ENCODE results near the gene SLC22A6.
"Not testable (repeated sequence)": the region's sequence is repeated elsewhere in the genome, so short reads cannot be mapped to it uniquely, and the experiment has no call there.

The SLC22A6 gene

GRCh38 chr11:62985041-62985750 is 429 bp upstream of the SLC22A6 start:
- no peak for DNase-seq (ENCODE audit: low read depth)

GRCh38 chr11:62983536-62984199 is 1.1 kb downstream of the SLC22A6 start:
- no peak for DNase-seq (ENCODE audit: low read depth)

GRCh38 chr11:62981743-62982142 is 3.0 kb downstream of the SLC22A6 start:
- DNase-seq (ENCODE audit: low read depth) = no peak

DNA sequence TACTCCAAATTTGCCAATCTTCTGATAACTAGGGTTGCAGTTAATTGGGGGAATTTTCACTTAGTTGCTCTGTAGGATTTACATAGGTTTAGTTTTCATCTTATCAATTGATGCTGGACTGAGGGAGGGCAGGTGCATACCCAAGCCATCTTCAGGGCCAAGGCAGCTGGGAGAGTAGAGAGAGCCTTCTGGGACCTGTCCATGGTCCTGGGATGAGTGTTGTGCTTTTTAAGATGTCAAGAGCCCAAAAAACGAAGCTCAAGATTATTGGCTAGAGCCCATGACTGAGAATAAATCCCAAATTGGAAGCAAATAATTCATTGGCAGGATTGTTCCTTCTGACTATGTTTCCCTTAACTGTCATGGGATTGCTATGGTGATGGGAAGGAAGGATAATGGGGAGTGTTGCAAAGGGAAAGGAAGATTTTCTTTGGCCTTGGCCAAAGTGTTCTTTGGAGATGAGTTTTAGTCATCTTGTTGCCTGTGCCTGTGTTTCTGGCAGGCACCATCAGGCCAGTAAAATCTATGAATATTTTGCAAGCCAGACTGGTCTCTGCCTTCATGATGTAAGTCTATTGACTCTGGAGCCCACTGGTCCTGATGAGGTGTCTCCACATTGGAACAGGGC is 4.5 kb downstream of the SLC22A6 start:
- no peak for DNase-seq (ENCODE audit: low read depth)

- no peak for DNase-seq (ENCODE audit: low read depth)
These were observed 8.7 kb downstream of the SLC22A6 start for GRCh38 chr11:62976109-62976508.

DNA sequence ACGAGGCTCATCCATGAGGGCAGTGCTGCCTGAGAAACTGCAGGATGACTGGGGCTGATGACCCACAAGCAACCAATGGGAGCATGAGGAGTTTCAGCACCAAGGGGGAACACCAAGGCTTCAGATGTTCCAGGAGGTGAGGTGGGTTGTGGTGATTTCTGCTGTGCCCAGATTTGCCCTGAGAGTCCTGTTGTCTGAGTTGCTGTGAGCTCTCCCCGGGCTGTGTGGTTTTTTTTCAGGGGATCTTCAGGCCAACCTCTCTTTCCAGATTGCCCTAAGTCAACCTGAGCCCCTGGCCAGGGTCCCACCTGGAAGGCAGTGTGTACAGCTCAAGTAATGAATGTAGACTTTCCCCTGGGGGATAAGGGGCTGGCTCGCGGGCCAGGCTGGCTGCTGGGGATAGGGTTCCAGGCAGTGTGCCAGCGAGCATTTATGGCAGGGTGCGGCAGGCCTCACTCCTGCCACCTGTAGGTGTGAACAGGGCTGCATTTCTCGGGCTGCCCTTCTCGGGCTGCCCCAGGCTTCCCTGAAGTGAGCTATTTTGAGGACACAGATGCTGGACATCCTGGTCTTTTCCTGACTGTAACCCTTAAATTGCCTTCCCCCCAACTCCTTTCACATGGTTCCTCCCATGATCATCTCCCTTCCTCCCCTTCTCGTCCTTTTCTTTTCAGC is 9.8 kb downstream of the SLC22A6 start:
- no peak for DNase-seq (ENCODE audit: low read depth)

GRCh38 chr11:62965574-62965973 is 19.2 kb downstream of the SLC22A6 start:
- DNase-seq (ENCODE audit: low read depth) = no peak

DNA sequence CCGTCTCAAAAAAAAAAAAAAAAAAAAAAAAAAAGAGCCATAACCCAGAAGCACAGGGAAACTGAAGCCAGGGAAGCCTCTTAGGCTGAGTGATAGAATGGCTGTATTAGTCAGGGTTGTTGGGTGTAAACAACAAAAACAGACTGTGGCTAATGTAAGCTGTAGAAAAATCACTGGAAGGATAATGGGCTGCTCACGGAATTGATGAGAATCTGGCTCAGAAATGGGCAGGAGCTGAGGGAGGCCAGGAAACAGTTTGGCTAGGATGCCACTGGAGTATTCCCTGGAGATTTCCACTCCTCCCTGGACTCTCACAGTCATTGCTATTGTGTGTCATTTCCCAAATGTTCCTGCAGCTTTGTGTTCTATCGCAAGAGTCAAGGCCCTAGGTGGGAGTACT is 22.4 kb downstream of the SLC22A6 start:
- DNase-seq (ENCODE audit: low read depth) = no peak

GRCh38 chr11:62961017-62961570 is 23.7 kb downstream of the SLC22A6 start:
- DNase-seq (ENCODE audit: low read depth) = no peak

DNA sequence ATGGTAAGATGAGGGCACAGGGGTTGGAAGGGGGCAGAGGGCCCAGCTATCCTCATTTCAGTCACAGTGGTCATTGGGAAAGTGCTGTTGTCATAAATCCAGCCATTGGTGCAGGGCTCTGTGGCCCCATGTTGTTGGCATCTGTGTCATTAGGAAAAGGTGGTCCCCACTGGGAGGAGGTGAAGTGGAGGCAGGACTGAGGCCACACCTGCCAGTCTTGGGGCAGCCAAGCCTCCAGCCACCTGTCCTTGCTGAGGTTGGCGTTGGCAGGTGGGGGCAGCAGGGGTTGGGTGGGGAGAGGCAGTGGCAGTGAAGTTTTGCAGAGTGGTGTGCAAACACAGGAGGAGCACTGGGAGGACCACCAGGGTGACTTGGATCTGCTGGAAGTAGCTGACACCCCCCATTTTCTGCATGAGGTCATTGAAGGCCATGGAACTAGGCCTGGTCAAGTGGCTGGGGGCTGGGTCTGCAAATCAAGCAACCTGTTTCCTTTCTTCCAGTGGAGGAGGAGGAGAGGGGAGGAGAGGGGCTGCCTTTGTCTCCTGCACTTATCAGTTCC is 25.3 kb downstream of the SLC22A6 start:
- no peak for DNase-seq (ENCODE audit: low read depth)

- no peak for DNase-seq (ENCODE audit: low read depth)
These were observed 26.0 kb downstream of the SLC22A6 start for GRCh38 chr11:62958547-62959421.

DNA sequence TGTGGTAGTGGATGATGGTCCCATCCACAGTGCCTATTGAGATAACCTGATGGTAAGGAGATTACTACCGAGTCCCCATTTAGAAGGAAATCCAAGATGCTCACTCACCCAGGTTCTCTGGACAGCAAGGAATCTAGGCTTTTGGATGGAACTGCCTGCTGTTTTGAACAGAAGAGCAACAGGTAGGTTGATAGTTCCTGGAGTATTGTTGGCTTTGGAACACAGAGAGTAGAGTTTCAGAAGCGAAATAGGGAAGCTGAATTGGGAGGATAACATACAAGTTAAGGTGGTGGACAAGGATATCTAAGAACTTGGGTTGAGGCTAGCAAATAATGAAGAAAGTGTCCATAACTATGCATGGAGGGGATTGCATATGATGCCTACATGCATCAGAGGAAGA is 27.6 kb downstream of the SLC22A6 start:
- no peak for DNase-seq (ENCODE audit: low read depth)

DNA sequence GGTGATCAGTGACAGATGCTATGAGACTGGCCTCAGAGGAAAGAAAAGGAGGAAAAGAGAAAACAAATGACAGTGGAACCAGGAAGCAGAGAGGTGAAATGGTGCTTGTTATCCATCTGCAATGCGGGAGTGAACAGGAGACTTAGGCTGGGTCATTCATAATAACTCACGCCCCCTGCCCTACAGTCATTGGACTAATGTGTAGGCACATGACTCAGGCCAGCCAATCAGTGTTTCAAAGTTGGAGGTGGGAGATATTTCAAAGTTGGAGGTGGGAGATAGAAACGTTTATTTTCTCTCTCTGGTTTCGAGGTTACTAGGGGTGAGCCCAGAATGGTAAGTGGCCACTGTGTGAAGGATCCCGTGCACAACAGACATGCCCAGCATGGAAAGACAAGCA is 30.3 kb downstream of the SLC22A6 start:
- no peak for DNase-seq (ENCODE audit: low read depth)

DNA sequence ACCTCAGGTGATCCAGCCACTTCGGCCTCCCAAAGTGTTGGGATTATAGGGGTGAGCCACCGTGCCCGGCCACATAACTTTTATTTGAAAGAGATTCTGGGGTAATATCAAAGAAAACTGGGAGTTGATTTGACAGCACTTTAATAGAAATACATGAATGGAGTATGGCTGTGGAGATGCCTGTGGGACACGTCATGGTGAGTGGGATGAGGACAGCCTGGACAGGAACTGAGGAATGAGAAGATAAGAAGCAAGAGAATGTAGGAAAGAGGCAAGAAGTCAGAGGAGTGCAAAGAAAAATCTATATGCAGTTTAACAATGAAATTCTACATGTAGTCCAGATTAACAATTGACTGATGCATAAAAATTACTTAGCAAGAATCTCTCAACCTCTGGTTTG is 31.0 kb downstream of the SLC22A6 start:
- no peak for DNase-seq (ENCODE audit: low read depth)

DNA sequence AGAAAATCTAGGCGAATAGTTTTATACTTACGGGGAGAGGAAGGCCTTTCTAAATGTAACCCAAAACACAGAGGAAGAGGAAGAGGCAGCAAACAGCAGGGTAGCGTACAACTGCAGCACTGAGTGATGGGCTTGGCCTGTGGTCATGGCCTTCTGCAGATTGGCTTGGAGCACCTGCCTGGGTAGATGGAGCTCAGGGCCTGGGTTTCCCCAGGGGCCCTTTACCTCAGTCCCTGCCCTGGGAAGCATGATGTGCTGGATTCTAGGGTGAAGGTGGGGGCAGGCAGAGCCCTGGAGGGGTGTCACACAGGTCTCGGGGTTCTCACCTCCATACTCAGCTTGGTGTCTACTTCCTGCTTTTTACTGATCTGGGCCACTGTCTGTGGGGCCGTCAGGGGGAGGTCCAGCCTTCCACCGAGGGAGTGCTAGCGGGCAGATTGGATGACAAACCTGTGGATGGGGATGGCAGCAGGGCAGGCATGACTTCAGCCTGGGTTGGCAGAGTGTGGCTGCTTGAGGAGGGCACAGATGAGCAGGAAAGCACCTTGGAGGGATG is 35.9 kb downstream of the SLC22A6 start:
- DNase-seq (ENCODE audit: low read depth) = no peak

DNA sequence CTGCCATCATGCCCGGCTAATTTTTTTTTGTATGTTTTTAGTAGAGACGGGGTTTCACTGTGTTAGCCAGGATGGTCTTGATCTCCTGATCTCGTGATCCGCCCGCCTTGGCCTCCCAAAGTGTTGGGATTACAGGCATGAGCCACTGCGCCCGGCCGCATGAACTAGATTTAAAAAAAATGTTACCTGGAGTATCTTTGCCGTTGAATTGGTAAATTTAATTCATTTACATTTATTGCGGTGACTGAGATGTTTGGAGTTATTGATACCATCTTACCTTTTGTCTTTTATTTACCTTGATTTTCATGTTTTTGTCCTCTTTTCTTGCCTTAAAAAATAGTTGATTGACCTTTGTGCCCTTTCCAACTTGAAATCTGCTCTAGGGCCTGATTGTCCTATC is 39.2 kb downstream of the SLC22A6 start:
- DNase-seq (ENCODE audit: low read depth) = not testable (repeated sequence)

- DNase-seq (ENCODE audit: low read depth) = not testable (repeated sequence)
These were observed 47.2 kb downstream of the SLC22A6 start for GRCh38 chr11:62937528-62937927.

DNA sequence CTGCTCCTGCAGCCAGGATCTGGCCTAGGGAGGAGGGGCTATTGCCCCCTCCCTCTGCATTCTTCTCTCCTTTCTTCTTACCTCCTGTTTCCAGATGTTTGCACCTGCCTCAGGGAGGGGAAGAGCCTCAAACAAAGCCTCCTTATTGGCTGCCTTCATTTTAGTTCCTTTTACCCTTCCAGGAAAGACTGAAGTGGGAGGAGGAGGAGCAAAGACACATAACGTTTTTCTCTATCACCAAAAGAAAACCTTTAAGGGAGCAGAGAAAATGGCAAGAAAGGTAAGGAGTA is 50.3 kb downstream of the SLC22A6 start:
- DNase-seq (ENCODE audit: low read depth) = no peak

GRCh38 chr11:62933750-62934495 is 50.8 kb downstream of the SLC22A6 start:
- DNase-seq (ENCODE audit: low read depth) = no peak

DNA sequence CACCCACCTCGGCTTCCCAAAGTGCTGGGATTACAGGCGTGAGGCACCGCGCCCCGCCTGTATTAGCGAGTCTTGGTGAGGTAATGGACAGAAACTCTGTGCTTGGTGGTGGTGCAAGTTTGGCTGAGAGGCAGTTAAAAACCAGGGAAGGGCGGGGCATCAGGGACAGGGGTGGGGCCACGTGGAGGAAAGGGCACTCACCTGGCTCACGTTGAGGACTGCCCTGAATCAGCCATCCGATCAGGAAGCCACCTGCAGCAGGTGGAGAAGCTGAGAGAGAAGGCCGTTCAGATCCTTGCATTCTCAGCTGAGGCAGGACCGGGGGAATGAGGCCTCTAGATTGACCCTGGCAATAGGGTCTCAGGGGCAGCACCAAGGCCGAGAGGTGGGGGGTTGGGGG is 51.5 kb downstream of the SLC22A6 start:
- DNase-seq (ENCODE audit: low read depth) = no peak

Measured in activated T-helper 9 cell treated with anti-CD3 and anti-CD28 coated beads, Interleukin-2, amount 50 U/mL, for 16 hours (primary cell).